Measurements from ENCODE around the gene PTPA. TPM values are rescaled to one million over a fixed set of nuclear protein-coding genes. Genes with fewer than 3 reads are reported as not detected.
A peak's percentile ranks its signal among the peaks of the same experiment; 100 is the strongest.
"Not testable (repeated sequence)": the region's sequence is repeated elsewhere in the genome, so short reads cannot be mapped to it uniquely, and the experiment has no call there.

PTPA gene
- total RNA-seq, 1 donor = 73.5 TPM

DNA sequence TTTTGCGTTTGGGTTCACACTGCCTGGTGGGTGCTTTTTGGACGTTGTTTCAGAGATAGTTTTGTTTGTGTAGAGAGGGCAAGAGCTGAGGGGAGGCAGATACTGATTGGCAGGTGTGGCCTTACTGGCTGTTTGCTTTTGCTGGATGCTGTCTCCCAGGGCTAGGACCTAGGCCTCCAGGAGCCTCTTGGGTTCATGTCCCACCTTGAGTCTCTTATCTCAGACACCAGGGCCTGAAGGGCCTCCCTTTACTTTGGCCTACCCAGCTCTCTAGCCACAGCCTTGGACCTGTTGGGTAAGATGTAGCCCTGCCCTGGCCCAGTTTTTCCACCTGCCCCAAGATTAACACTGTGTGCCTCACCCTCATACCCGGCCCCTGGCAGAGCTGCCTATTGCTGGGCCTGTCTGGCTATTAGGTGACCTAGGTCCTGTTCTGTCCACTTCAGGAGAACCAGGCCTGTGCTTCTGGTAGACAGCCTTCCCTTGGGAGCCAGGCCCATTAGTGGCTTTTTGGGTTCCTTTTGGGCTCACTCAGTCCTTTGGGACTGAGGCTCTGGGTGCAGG, 13.4 kb downstream of the PTPA start:
- Histone ChIP-seq H2AFZ (ENCODE audit: low read length) (no peak overlapping the region), H3K36me3 (ENCODE audit: insufficient read depth, low read length) (peaks cover 47% of the 10 kb centered on the region), H3K27me3 (ENCODE audit: insufficient read depth, low read length) (no peaks in the 10 kb centered on the region), H3K4me1 (ENCODE audit: insufficient read depth, low read length) (peaks cover 34% of the 10 kb centered on the region), H3K9me3 (ENCODE audit: low read depth, low read length) (no peaks in the 10 kb centered on the region), H4K20me1 (ENCODE audit: insufficient read depth, low read length) (peaks cover 21% of the 10 kb centered on the region), H3K4me2 (ENCODE audit: insufficient read depth, low read length) (no peak overlapping the region), H3K27ac (ENCODE audit: low read depth, low read length) (no peak overlapping the region), H3K4me3 (ENCODE audit: insufficient read depth, low read length) (no peak overlapping the region), H3K79me2 (ENCODE audit: insufficient read depth, low read length) (peaks cover 17% of the 10 kb centered on the region)
- no peak for DNase-seq (ENCODE audit: insufficient read length, low spot score, missing footprints)
- TF ChIP-seq CTCF (IDR thresholded peaks at IDR 0.05; ENCODE audit: extremely low read depth, low read depth, low read length) = no peak

GRCh38 chr9:129125478-129125877, 14.3 kb downstream of the PTPA start:
- TF ChIP-seq CTCF (IDR thresholded peaks at IDR 0.05; ENCODE audit: extremely low read depth, low read depth, low read length) = no peak
- H3K4me3 ChIP-seq (ENCODE audit: insufficient read depth, low read length) = no peak overlapping the region
- DNase-seq (ENCODE audit: insufficient read length, low spot score, missing footprints) = peak; percentile 95
- H3K4me2 ChIP-seq (ENCODE audit: insufficient read depth, low read length) = no peak overlapping the region
- no peaks in the 10 kb centered on the region for H3K9me3 ChIP-seq (ENCODE audit: low read depth, low read length)
- peaks cover 34% of the 10 kb centered on the region for H3K4me1 ChIP-seq (ENCODE audit: insufficient read depth, low read length)
- no peak overlapping the region for H2AFZ ChIP-seq (ENCODE audit: low read length)
- peak overlapping the region; percentile 45 for H3K27ac ChIP-seq (ENCODE audit: low read depth, low read length)
- H3K27me3 ChIP-seq (ENCODE audit: insufficient read depth, low read length) = no peaks in the 10 kb centered on the region
- peaks cover 18% of the 10 kb centered on the region for H4K20me1 ChIP-seq (ENCODE audit: insufficient read depth, low read length)
- H3K79me2 ChIP-seq (ENCODE audit: insufficient read depth, low read length) = peaks cover 13% of the 10 kb centered on the region
- peaks cover 49% of the 10 kb centered on the region for H3K36me3 ChIP-seq (ENCODE audit: insufficient read depth, low read length)

DNA sequence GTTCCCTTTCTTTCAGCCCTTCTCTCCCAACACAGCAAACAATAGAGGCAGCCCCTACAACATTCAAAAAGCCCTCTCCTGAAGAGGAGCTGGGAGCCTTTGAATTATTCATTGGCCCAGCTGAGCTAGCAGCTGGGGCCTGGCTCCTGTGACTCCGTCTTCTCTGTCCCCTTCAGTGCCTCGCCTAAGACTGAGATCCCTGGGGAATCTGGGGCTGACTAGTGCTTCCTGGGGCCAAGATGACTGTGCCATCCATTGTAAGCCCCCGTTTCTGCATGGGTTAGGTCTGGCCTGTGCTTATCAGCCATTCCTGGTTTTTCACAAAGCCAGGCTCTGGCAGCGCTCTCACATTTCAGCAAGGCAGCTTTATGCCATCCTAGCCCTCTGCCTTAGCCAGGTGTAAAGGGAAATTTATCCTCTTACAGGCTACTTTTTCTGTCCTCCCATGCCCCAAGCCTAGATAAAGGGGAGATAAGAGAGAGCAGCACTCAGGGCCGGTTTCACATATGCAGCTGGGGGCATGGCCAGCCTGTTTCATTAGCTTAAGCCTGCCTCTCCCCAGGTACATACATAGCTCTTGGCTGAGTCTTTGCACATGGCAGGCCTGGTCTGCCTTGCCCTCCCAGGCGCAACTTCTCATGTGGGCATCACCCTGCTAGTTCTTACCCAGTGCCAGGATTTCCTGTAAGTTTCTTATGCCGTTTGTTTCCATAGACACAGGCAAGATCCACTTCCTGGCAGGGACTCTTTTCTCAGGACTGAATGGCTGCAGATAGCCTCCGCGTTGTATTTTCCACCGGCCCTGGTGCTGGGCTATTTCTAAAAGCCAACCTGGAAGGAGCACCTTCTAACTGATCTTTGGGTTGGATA, 15.8 kb downstream of the PTPA start:
- Histone ChIP-seq H3K36me3 (ENCODE audit: insufficient read depth, low read length) (peaks cover 50% of the 10 kb centered on the region), H3K9me3 (ENCODE audit: low read depth, low read length) (no peaks in the 10 kb centered on the region), H3K4me1 (ENCODE audit: insufficient read depth, low read length) (peaks cover 22% of the 10 kb centered on the region), H3K27me3 (ENCODE audit: insufficient read depth, low read length) (no peaks in the 10 kb centered on the region), H4K20me1 (ENCODE audit: insufficient read depth, low read length) (peaks cover 6% of the 10 kb centered on the region), H3K79me2 (ENCODE audit: insufficient read depth, low read length) (peaks cover 13% of the 10 kb centered on the region), H3K4me2 (ENCODE audit: insufficient read depth, low read length) (no peak overlapping the region), H3K4me3 (ENCODE audit: insufficient read depth, low read length) (no peak overlapping the region), H2AFZ (ENCODE audit: low read length) (no peak overlapping the region), H3K27ac (ENCODE audit: low read depth, low read length) (peak overlapping the region; percentile 28)
- DNase-seq (ENCODE audit: insufficient read length, low spot score, missing footprints) = no peak
- no peak for TF ChIP-seq CTCF (IDR thresholded peaks at IDR 0.05; ENCODE audit: extremely low read depth, low read depth, low read length)

GRCh38 chr9:129128689-129129088, 17.5 kb downstream of the PTPA start:
- Histone ChIP-seq H2AFZ (ENCODE audit: low read length) (no peak overlapping the region), H3K4me1 (ENCODE audit: insufficient read depth, low read length) (peaks cover 22% of the 10 kb centered on the region), H3K4me3 (ENCODE audit: insufficient read depth, low read length) (no peak overlapping the region), H3K4me2 (ENCODE audit: insufficient read depth, low read length) (no peak overlapping the region), H4K20me1 (ENCODE audit: insufficient read depth, low read length) (no peaks in the 10 kb centered on the region), H3K27me3 (ENCODE audit: insufficient read depth, low read length) (no peaks in the 10 kb centered on the region), H3K36me3 (ENCODE audit: insufficient read depth, low read length) (peaks cover 52% of the 10 kb centered on the region), H3K27ac (ENCODE audit: low read depth, low read length) (no peak overlapping the region), H3K79me2 (ENCODE audit: insufficient read depth, low read length) (peaks cover 5% of the 10 kb centered on the region), H3K9me3 (ENCODE audit: low read depth, low read length) (no peaks in the 10 kb centered on the region)
- DNase-seq (ENCODE audit: insufficient read length, low spot score, missing footprints) = no peak
- TF ChIP-seq CTCF (IDR thresholded peaks at IDR 0.05; ENCODE audit: extremely low read depth, low read depth, low read length) = no peak

DNA sequence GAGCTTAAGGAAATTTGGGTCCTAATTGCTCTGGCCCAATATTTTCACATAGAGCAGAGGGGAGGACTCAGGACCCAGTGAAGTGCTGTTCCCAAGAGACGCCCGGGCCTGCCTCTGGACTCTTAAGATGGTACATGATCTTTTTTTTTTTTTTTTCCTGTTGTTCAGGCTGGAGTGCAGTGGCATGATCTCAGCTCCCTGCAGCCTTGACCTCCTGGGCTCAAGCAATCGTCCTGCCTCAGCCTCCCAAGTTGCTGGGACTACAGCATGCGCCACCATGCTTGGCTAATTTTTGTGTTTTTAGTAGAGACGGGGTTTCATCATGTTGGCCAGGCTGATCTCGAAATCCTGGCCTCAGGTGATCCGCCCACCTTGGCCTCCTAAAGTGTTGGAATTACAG, 19.1 kb downstream of the PTPA start:
- not testable (repeated sequence) for H3K27ac ChIP-seq (ENCODE audit: low read depth, low read length); H3K9me3 ChIP-seq (ENCODE audit: low read depth, low read length); H2AFZ ChIP-seq (ENCODE audit: low read length); H3K4me3 ChIP-seq (ENCODE audit: insufficient read depth, low read length); DNase-seq (ENCODE audit: insufficient read length, low spot score, missing footprints); H3K27me3 ChIP-seq (ENCODE audit: insufficient read depth, low read length); H3K79me2 ChIP-seq (ENCODE audit: insufficient read depth, low read length); H3K4me2 ChIP-seq (ENCODE audit: insufficient read depth, low read length); H4K20me1 ChIP-seq (ENCODE audit: insufficient read depth, low read length)
- Histone ChIP-seq H3K36me3 (ENCODE audit: insufficient read depth, low read length) (peaks cover 53% of the 10 kb centered on the region), H3K4me1 (ENCODE audit: insufficient read depth, low read length) (peaks cover 18% of the 10 kb centered on the region)
